CD4-positive, alpha-beta T cell treated with Interferon alpha-2 for 1 hour (primary cell): ENCODE results near the gene GNPTAB.
A peak's percentile ranks its signal among the peaks of the same experiment; 100 is the strongest.
"Not testable (repeated sequence)": the region's sequence is repeated elsewhere in the genome, so short reads cannot be mapped to it uniquely, and the experiment has no call there.

Source experiments
- DNase-seq, 2 donors: peaks; one replicate each; pipeline ENCODE4 v3.0.0-alpha.2; 2020 to 2022

GNPTAB gene

DNA sequence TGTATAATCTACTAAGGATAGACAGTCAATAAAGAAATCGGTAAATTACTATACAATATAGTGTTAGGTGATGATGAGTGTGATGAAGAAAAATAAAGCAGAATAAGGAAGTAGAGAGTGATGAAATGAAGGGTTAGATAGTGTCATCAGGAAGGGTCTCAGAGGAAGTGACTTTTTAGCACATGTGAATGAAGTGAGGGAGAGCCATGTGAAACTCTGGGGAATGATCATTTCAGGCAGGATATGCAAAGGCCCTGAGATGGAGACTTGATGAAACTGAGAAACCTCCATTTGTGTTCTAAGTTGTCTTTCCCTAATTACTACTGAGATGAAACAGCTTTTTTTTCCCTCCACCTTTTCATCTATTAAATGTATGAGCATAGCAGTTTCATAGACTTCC is 19.4 kb upstream of the GNPTAB start:
- DNase-seq: no peak

- no peak for DNase-seq
Measured at GRCh38 chr12:101847325-101847724, 16.6 kb upstream of the GNPTAB start.

GRCh38 chr12:101845137-101845711 is 14.5 kb upstream of the GNPTAB start:
- DNase-seq: no peak

- DNase-seq: no peak
Measured at GRCh38 chr12:101841069-101841468, 10.3 kb upstream of the GNPTAB start.

DNA sequence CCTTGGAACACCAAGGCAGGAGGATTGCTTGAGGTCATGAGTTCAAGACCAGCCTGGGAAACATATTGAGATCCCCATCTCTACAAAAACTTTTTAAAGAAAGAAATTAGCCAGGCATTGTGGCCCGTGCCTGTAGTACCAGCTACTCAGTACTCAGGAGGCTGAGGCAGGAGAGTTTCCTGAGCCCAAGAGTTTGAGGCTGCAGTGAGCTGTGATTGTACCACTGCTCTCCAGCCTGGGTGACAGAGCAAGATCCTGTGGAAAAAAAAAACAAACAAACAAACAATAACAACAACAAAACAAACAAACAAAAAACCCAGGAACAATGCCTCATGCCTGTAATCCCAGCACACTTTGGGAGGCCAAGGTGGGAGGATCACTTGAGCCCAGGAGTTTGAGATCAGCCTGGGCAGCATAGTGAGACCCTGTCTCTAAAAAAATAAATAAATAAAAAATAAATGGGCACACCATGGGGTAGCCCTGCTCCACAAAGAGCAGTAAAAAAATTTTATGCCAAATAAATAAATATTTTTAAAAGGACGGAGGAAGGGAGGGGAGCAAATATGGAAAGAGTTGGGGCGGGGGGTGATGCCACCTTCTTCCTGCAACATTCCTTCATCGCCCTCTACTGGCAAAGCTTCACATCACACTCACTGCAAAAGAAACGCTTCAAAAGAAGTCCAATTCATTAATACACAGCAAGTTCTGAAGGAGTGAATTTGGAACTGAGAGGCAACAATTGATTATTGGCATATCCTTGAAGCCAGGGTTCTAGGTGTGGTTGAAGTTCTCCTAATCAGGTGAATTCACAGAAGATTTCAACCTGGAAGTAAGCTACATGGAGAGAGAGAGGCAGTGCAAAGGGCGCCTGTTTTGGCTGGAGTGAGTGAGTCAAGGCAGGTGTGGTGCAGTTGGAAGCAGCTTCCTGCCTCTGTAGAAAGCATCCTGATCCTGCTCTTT is 8.8 kb upstream of the GNPTAB start:
- peak; percentile 71 to 79 for DNase-seq

GRCh38 chr12:101838628-101839323 is 8.0 kb upstream of the GNPTAB start:
- DNase-seq: peak in 1 of 2 donors; percentile 33

DNA sequence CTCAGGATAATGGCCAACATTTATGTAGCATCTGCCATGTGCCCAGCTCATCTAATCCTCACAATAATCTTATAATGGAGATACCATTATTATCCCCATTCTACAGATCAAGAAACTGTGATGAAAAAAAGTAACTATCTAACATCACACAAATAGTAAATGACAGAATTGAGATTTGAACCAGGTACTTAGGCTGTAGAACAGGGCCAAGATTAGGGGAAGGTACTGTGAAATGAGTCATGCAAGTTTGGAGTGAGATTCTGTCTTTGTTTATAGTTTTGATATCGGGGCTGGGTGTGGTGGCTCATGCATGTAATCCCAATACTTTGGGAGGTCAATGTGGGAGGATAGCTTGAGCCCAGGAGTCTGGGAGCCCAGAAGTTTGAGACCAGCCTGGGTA is 1.3 kb upstream of the GNPTAB start:
- no peak for DNase-seq

DNA sequence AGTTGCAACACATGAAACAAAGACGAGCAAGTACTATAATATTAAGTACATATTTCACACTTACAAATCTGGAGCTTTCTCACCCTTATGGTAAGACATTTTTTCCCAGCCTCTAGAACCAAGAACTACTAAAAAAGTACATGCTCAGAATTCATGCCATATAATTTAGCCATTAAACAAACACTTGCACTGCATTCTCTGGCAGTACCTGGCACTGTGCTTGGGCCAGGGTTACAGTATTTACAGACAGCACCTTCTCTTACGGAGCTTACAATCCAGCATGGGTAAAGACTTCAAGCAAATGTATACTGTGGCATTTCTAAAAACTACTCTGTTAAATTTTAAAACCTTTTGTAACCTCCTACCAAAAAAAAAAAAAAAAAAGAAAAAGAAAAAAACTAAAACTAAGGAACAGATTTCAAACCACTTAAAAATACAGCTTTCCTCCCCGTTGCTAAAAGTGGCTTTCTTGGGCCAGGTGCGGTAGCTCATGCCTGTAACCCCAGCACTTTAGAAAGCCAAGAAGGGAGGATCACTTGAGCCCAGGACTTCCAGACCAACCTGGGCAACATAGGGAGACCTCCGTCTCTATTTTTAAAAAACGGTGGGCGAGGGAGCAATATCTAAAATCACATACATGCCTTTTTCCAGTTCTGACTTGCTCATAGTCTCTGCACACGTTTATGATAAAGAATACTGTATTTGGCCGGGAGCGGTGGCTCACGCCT is 956 bp downstream of the GNPTAB start:
- no peak for DNase-seq

- no peak for DNase-seq
Measured at GRCh38 chr12:101828463-101829196, 2.1 kb downstream of the GNPTAB start.

DNA sequence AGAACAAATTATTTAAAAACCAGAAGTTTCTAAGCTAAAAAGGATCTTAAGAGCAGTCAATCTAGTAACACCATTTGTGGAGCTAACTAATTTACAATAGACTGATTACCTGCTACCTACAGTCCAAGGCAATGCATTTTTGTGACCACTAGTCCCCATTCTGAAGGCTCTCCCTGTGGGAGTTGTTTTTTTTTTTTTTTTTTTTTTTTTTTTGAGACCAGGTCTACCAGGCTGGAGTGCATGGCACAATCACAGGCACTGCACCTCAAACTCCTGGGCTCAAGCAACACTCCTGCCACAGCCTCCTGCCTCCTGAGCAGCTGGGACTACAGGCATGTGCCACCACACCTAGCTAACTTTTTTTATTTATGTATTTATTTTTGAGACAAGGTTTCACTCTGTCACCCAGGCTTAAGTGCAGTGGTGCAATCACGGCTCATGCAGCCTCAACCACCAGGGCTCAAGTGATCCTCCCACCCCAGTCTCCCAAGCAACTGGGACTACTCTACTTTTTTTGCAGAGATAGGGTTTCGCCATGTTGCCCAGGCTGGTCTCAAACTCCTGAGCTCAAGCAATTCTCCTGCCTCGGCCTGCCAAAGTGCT is 3.9 kb downstream of the GNPTAB start:
- DNase-seq: no peak

DNA sequence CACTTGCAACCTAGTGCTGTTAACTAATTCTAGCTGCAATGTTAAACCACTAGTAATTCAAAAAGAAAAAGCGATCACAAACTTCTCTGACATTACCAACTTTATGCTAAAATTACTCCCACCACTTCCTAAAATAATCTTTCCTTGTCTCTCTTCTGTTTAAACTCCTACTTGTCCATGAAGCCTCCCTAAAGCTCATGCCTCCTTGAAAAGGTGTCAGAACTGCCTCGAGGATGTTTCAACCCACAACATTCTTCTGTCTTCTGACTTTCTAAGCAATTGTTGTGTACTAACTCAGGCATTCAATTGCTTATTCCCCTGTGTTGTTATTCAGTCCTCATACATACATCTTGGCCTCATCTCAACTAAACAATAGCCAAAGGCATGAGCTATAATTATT is 5.9 kb downstream of the GNPTAB start:
- DNase-seq: no peak

DNA sequence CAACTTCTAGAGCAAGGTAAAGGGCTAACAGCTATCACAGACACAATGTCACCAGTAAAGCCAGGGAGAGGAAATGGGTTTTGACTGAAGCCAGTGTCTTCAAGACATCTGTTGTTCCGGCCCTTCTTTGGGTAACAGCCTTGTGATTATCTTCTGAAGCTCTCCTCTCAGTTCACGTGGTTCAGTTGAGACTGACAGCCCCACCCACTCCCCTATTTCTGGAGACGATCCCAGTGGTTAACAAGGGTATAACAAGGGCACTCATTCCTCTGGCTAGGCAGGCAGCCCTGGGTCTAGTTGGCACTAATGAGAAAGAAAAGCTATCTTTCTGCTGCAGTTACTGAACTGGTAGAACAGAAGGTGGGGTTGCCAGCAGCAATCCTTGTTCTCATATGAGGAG is 6.9 kb downstream of the GNPTAB start:
- peak; percentile 75 to 85 for DNase-seq

DNA sequence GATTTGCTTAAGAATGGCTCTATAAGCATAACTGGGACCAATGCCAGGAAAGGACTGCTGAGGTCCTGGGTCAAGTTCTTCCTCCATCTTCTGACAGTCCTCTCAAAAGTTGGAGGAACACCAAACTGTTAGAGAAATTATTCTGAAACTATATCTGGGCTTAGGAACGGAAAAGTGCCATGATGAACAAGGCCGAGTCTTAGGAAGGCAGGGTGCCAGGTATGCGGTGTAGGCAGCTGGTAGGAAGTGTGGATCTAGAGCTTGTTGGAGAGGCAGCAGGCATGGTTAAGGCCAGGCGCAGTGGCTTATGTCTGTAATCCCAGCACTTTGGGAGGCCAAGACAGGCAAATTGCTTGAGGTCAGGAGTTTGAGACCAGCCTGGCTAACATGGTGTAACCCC is 7.7 kb downstream of the GNPTAB start:
- no peak for DNase-seq

GRCh38 chr12:101819467-101819866 is 11.3 kb downstream of the GNPTAB start:
- DNase-seq: no peak

GRCh38 chr12:101818689-101819088 is 12.1 kb downstream of the GNPTAB start:
- DNase-seq: not testable (repeated sequence)

DNA sequence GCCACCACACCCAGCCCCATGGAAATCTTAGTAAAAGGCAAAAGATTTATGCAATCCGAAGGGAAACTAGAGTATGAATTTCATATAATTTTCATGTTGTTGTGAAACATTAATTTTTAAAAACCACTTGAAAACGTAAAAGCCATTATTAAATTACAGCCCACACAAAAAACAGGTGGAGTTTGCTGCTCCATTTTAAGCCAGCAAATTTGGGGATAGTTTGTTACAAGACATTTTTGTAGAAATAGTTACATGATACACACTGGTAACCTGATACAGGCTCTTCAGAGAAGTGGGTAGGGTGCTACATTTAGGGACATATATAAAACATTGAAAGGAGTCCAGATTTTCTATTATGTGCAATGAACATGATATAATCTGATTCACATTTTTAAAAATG is 17.6 kb downstream of the GNPTAB start:
- no peak for DNase-seq

GRCh38 chr12:101812716-101813115 is 18.0 kb downstream of the GNPTAB start:
- not testable (repeated sequence) for DNase-seq

- not testable (repeated sequence) for DNase-seq
Measured at GRCh38 chr12:101811342-101811741, 19.4 kb downstream of the GNPTAB start.

DNA sequence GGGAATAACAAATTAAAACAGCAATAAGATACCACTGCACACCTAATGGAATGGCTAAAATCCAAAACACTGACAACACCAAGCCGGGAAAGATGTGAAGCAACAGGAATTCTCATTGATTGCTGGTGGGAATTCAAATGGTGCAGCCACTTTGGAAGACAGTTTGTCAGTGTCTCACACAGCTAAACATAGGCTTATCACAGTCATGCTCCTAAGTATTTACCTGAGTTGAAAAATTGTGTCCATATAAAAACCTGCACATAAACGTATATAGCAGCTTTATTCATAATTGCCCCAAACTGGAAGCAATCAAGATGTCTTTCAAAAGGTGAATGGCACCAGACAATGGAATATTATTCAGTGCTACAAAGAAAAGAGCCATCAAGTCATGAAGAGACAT is 21.6 kb downstream of the GNPTAB start:
- no peak for DNase-seq

DNA sequence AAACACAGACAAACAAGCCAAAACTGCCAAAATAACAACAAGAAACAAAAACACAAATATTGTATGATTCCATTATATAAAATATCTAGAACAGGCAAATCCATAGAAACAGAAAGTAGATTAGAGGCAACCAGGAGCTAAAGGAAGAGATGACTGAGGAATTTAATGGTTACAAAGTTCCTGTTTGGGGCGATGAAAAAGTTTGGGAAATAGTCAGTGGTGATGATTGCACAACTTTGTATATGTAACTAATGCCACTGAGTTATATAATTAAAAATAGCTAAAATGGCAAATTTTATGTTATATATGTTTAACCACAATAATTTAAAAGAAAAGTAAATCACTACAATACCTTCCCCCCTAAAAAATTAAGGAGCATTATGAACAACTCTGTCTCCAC is 24.5 kb downstream of the GNPTAB start:
- no peak for DNase-seq

DNA sequence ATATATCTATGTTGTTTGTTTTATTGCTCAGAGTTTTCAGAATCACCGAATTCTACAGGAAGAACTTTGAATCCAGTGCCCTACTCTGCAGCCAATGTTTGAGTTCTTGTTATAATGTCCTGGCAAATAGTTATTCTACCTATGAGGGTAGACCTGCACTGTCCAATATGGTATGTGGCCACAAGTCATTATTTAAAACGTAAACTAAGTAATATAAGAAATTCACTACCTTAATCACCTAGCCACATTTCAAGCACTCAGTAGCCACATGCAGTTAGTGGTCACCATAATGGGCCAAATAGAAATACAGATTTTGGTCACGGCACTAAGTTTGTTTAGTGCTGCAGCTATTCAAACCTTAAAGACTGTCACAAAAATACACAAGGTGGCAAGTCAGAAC is 26.4 kb downstream of the GNPTAB start:
- DNase-seq: no peak

DNA sequence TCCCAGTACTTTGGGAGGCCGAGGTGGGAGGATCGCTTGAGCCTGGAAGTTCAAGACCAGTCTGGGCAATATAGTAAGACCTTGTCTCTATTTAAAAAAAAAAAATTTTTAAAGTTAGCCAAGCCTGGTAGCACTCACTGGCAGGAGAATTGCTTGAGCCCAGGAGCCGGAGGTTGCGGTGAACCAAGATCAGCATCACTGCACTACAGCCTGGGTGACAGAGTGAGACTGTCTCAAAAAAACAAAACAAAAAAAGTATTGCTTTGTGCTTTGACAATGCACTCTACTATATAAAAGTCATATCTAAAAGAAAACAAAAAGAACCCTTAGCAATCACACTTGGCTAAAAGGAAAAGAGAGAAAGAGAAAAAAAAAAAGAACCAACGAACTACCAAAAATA is 26.8 kb downstream of the GNPTAB start:
- DNase-seq: no peak
